HepG2 (cell line): Measurements from ENCODE around the gene ENO4.

ENCODE experiments used
- CBX5 ChIP-seq: sonication (generic); formaldehyde crosslinking; IDR thresholded peaks from 2 replicates; pipeline ENCODE4 v1.4.0; 2020; ENCODE audit warnings: missing genetic modification reagents, borderline replicate concordance
- HBP1 ChIP-seq: IDR thresholded peaks from 2 replicates; pipeline ENCODE4 v1.6.1; 2016; ENCODE audit warnings: low read depth, control low read depth
- IRF2 ChIP-seq: IDR thresholded peaks from 2 replicates; pipeline ENCODE4 v1.6.1; 2018; ENCODE audit warnings: missing genetic modification reagents, missing compliant biosample characterization
- MAFG ChIP-seq: sonication (generic); formaldehyde crosslinking; IDR thresholded peaks from 2 replicates; pipeline ENCODE4 v1.5.1; 2020; ENCODE audit warnings: mild to moderate bottlenecking, missing genetic modification reagents
- NR2C2 ChIP-seq: sonication (generic); formaldehyde crosslinking; IDR thresholded peaks from 2 replicates; pipeline ENCODE4 v1.4.0; 2020; ENCODE audit warnings: missing genetic modification reagents, mild to moderate bottlenecking, moderate library complexity, borderline replicate concordance
- RBFOX2 ChIP-seq: fragments of 200-400 bp; formaldehyde crosslinking; IDR thresholded peaks from 2 replicates; pipeline ENCODE4 v1.6.1; 2017; ENCODE audit warnings: low read depth, mild to moderate bottlenecking, low read length
- SPEN ChIP-seq: sonication (generic); formaldehyde crosslinking; IDR thresholded peaks from 2 replicates; pipeline ENCODE4 v1.5.1; 2020; ENCODE audit warnings: low read depth, mild to moderate bottlenecking, missing genetic modification reagents
- ZBTB21 ChIP-seq: sonication (generic); formaldehyde crosslinking; IDR thresholded peaks from 2 replicates; pipeline ENCODE4 v1.4.0; 2020; ENCODE audit warnings: missing genetic modification reagents
- ZBTB34 ChIP-seq: sonication (generic); formaldehyde crosslinking; IDR thresholded peaks from 2 replicates; pipeline ENCODE4 v1.8.0; 2022; ENCODE audit warnings: mild to moderate bottlenecking, missing genetic modification reagents
- ZNF879 ChIP-seq: sonication (generic); formaldehyde crosslinking; IDR thresholded peaks from 2 replicates; pipeline ENCODE4 v1.8.1; 2023; ENCODE audit warnings: missing genetic modification reagents
- TF ChIP-seq, protein P1 (sequence below): sonication (generic); formaldehyde crosslinking; IDR thresholded peaks from 2 replicates; pipeline ENCODE4 v1.5.0; 2020; ENCODE audit warnings: mild to moderate bottlenecking, missing genetic modification reagents
- TF ChIP-seq, protein P2 (sequence below): sonication (generic); formaldehyde crosslinking; IDR thresholded peaks from 2 replicates; pipeline ENCODE4 v1.5.0; 2020; ENCODE audit warnings: mild to moderate bottlenecking, missing genetic modification reagents, moderate library complexity
- TF ChIP-seq, protein P3 (sequence below), 2 experiments: IDR thresholded peaks; 2 replicates each; pipeline ENCODE4 v1.6.1; 2011 to 2012; ENCODE audit warnings: low read length in 2 of 2, borderline replicate concordance in 1 of 2, low read depth in 1 of 2, mild to moderate bottlenecking in 1 of 2, moderate library complexity in 1 of 2

GRCh38 chr10:116925056-116925455 is 75.8 kb downstream of the ENO4 start:
- no peak for TF ChIP-seq IRF2 (CRISPR knock-in tag)
- TF ChIP-seq, protein P1, sequence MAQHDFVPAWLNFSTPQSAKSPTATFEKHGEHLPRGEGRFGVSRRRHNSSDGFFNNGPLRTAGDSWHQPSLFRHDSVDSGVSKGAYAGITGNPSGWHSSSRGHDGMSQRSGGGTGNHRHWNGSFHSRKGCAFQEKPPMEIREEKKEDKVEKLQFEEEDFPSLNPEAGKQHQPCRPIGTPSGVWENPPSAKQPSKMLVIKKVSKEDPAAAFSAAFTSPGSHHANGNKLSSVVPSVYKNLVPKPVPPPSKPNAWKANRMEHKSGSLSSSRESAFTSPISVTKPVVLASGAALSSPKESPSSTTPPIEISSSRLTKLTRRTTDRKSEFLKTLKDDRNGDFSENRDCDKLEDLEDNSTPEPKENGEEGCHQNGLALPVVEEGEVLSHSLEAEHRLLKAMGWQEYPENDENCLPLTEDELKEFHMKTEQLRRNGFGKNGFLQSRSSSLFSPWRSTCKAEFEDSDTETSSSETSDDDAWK = no peak
- TF ChIP-seq ZBTB34 = no peak
- no peak for TF ChIP-seq ZBTB21
- TF ChIP-seq CBX5 (CRISPR knock-in tag) = no peak
- TF ChIP-seq, protein P2, sequence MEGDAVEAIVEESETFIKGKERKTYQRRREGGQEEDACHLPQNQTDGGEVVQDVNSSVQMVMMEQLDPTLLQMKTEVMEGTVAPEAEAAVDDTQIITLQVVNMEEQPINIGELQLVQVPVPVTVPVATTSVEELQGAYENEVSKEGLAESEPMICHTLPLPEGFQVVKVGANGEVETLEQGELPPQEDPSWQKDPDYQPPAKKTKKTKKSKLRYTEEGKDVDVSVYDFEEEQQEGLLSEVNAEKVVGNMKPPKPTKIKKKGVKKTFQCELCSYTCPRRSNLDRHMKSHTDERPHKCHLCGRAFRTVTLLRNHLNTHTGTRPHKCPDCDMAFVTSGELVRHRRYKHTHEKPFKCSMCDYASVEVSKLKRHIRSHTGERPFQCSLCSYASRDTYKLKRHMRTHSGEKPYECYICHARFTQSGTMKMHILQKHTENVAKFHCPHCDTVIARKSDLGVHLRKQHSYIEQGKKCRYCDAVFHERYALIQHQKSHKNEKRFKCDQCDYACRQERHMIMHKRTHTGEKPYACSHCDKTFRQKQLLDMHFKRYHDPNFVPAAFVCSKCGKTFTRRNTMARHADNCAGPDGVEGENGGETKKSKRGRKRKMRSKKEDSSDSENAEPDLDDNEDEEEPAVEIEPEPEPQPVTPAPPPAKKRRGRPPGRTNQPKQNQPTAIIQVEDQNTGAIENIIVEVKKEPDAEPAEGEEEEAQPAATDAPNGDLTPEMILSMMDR = no peak
- TF ChIP-seq SPEN = no peak
- no peak for TF ChIP-seq NR2C2 (CRISPR knock-in tag)
- TF ChIP-seq ZNF879 (CRISPR knock-in tag) = no peak
- TF ChIP-seq RBFOX2 = no peak
- TF ChIP-seq, protein P3, sequence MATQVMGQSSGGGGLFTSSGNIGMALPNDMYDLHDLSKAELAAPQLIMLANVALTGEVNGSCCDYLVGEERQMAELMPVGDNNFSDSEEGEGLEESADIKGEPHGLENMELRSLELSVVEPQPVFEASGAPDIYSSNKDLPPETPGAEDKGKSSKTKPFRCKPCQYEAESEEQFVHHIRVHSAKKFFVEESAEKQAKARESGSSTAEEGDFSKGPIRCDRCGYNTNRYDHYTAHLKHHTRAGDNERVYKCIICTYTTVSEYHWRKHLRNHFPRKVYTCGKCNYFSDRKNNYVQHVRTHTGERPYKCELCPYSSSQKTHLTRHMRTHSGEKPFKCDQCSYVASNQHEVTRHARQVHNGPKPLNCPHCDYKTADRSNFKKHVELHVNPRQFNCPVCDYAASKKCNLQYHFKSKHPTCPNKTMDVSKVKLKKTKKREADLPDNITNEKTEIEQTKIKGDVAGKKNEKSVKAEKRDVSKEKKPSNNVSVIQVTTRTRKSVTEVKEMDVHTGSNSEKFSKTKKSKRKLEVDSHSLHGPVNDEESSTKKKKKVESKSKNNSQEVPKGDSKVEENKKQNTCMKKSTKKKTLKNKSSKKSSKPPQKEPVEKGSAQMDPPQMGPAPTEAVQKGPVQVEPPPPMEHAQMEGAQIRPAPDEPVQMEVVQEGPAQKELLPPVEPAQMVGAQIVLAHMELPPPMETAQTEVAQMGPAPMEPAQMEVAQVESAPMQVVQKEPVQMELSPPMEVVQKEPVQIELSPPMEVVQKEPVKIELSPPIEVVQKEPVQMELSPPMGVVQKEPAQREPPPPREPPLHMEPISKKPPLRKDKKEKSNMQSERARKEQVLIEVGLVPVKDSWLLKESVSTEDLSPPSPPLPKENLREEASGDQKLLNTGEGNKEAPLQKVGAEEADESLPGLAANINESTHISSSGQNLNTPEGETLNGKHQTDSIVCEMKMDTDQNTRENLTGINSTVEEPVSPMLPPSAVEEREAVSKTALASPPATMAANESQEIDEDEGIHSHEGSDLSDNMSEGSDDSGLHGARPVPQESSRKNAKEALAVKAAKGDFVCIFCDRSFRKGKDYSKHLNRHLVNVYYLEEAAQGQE (IDR thresholded peaks at IDR 0.05; ENCODE audit: borderline replicate concordance in 1 of 2, low read depth in 1 of 2, low read length in 2 of 2) = no peak
- TF ChIP-seq MAFG (CRISPR knock-in tag) = no peak
- TF ChIP-seq HBP1 (CRISPR knock-in tag) = no peak
